ENCODE data around the gene SLC36A1.

SLC36A1 gene

DNA sequence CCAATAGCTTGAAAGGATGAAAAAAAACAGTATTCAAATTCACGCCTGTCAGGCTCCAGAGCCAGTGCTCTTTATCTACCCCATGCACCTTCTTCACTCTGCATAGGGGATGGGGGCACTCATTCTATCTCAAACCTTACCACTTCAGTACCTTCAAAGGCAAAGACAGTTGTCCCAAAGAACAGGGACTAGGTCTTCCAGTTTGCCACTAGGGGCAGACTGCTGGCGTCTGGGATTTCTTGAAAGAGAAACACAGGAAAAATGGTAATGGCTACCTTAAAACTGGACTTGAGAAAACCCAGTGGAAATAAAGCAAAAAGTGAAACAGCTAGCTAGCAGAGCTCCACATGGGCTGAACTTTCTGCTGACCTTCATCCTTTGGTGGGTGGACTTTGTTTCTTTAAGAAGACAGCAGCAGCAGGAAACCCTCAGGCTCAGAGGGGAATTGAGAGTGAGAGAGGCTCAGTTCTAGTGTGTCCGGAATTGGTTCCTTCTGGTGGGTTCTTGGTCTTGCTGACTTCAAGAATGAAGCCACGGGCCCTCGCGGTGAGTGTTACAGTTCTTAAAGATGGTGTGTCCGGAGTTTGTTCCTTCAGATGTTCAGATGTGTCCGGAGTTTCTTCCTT is 41.0 kb upstream of the SLC36A1 start:
- TF ChIP-seq, protein P1, sequence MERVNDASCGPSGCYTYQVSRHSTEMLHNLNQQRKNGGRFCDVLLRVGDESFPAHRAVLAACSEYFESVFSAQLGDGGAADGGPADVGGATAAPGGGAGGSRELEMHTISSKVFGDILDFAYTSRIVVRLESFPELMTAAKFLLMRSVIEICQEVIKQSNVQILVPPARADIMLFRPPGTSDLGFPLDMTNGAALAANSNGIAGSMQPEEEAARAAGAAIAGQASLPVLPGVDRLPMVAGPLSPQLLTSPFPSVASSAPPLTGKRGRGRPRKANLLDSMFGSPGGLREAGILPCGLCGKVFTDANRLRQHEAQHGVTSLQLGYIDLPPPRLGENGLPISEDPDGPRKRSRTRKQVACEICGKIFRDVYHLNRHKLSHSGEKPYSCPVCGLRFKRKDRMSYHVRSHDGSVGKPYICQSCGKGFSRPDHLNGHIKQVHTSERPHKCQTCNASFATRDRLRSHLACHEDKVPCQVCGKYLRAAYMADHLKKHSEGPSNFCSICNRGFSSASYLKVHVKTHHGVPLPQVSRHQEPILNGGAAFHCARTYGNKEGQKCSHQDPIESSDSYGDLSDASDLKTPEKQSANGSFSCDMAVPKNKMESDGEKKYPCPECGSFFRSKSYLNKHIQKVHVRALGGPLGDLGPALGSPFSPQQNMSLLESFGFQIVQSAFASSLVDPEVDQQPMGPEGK (CRISPR knock-in tag; IDR thresholded peaks at IDR 0.05; ENCODE audit: borderline replicate concordance) = no peak
- TF ChIP-seq TCF4 (CRISPR knock-in tag; IDR thresholded peaks at IDR 0.05; ENCODE audit: borderline replicate concordance) (no peak), ZNF70 (CRISPR knock-in tag; IDR thresholded peaks at IDR 0.05) (no peak), BACH2 (CRISPR knock-in tag; IDR thresholded peaks at IDR 0.05; ENCODE audit: borderline replicate concordance) (no peak), ARNTL (CRISPR knock-in tag; IDR thresholded peaks at IDR 0.05; ENCODE audit: borderline replicate concordance, low read depth) (no peak), RARB (CRISPR knock-in tag; IDR thresholded peaks at IDR 0.05) (no peak), PPARA (CRISPR knock-in tag; IDR thresholded peaks at IDR 0.05; ENCODE audit: borderline replicate concordance) (no peak), GLIS3 (CRISPR knock-in tag; IDR thresholded peaks at IDR 0.05) (no peak), TOX (CRISPR knock-in tag; IDR thresholded peaks at IDR 0.05; ENCODE audit: borderline replicate concordance) (no peak), ISL1 (CRISPR knock-in tag; IDR thresholded peaks at IDR 0.05) (no peak), ZFP3 (CRISPR knock-in tag; IDR thresholded peaks at IDR 0.05) (no peak), ZNF565 (CRISPR knock-in tag; conservative IDR thresholded peaks at IDR 0.05; ENCODE audit: low read depth) (no peak), ESRRG (CRISPR knock-in tag; IDR thresholded peaks at IDR 0.05) (no peak), OSR1 (CRISPR knock-in tag; IDR thresholded peaks at IDR 0.05) (no peak), ZC3H10 (CRISPR knock-in tag; IDR thresholded peaks at IDR 0.05) (no peak)
- TF ChIP-seq, protein P2, sequence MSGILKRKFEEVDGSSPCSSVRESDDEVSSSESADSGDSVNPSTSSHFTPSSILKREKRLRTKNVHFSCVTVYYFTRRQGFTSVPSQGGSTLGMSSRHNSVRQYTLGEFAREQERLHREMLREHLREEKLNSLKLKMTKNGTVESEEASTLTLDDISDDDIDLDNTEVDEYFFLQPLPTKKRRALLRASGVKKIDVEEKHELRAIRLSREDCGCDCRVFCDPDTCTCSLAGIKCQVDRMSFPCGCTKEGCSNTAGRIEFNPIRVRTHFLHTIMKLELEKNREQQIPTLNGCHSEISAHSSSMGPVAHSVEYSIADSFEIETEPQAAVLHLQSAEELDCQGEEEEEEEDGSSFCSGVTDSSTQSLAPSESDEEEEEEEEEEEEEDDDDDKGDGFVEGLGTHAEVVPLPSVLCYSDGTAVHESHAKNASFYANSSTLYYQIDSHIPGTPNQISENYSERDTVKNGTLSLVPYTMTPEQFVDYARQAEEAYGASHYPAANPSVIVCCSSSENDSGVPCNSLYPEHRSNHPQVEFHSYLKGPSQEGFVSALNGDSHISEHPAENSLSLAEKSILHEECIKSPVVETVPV (CRISPR knock-in tag; IDR thresholded peaks at IDR 0.05) = no peak
- TF ChIP-seq, protein P3, sequence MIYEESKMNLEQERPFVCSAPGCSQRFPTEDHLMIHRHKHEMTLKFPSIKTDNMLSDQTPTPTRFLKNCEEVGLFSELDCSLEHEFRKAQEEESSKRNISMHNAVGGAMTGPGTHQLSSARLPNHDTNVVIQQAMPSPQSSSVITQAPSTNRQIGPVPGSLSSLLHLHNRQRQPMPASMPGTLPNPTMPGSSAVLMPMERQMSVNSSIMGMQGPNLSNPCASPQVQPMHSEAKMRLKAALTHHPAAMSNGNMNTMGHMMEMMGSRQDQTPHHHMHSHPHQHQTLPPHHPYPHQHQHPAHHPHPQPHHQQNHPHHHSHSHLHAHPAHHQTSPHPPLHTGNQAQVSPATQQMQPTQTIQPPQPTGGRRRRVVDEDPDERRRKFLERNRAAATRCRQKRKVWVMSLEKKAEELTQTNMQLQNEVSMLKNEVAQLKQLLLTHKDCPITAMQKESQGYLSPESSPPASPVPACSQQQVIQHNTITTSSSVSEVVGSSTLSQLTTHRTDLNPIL (CRISPR knock-in tag; IDR thresholded peaks at IDR 0.05; ENCODE audit: low read depth) = no peak
- TF ChIP-seq, protein P4, sequence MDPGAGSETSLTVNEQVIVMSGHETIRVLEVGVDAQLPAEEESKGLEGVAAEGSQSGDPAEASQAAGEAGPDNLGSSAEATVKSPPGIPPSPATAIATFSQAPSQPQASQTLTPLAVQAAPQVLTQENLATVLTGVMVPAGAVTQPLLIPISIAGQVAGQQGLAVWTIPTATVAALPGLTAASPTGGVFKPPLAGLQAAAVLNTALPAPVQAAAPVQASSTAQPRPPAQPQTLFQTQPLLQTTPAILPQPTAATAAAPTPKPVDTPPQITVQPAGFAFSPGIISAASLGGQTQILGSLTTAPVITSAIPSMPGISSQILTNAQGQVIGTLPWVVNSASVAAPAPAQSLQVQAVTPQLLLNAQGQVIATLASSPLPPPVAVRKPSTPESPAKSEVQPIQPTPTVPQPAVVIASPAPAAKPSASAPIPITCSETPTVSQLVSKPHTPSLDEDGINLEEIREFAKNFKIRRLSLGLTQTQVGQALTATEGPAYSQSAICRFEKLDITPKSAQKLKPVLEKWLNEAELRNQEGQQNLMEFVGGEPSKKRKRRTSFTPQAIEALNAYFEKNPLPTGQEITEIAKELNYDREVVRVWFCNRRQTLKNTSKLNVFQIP (CRISPR knock-in tag; IDR thresholded peaks at IDR 0.05; ENCODE audit: borderline replicate concordance, low read depth) = no peak
- peak; percentile 67; the same call in 2 of the 3 replicates for ATAC-seq

DNA sequence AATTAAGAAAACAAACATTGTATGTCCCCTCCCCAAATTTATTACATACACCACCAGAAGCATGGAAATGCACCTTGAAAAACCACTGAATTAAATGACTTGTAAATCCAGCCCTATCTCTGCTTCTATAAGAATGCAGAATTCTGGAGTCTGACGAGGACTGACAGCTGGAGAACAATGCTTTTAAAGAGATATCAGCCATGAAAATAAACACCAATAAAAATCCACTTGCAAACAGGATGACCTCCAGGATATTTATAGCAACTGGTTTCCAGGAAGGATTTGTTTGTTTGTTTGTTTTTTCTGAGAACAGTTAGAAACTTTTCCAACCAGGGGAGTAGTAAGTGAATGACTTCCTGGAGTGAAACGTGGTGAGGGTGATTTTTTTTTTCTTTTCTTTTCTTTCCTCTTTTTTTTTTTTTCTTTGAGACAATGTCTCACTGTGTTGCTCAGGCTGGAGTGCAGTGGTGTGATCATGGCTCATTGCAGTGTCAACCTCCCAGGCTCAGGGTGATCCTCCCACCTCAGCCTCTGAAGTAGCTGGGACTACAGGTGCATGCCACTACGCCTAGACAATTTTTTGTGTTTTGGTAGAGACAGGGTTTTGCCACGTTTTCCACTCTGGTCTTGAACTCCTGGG is 38.7 kb upstream of the SLC36A1 start:
- no peak for ATAC-seq
- TF ChIP-seq TCF4 (CRISPR knock-in tag; IDR thresholded peaks at IDR 0.05; ENCODE audit: borderline replicate concordance) (no peak), ZC3H10 (CRISPR knock-in tag; IDR thresholded peaks at IDR 0.05) (no peak)
- TF ChIP-seq, protein P1 (CRISPR knock-in tag; IDR thresholded peaks at IDR 0.05; ENCODE audit: borderline replicate concordance) = no peak

DNA sequence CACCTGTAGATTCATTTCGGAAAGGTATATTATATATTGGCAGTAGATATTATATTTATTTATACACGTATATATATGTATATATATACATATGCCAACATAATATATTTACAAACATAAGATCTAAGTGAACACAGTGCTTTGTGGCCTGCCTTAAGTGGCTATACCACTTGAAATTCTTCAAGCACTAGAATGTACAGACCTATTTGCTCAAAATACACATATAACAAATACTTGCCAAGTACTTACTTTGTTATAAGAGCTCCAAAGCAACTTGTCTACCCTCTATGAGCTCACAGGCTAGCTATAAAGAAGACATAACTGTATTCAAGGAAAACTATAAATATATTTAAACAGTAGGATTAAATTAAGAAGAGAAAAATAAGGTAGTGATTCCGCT is 33.6 kb upstream of the SLC36A1 start:
- no peak for ATAC-seq
- TF ChIP-seq, protein P2 (CRISPR knock-in tag; IDR thresholded peaks at IDR 0.05) = no peak
- TF ChIP-seq ISL1 (CRISPR knock-in tag; IDR thresholded peaks at IDR 0.05) (no peak), TOX (CRISPR knock-in tag; IDR thresholded peaks at IDR 0.05; ENCODE audit: borderline replicate concordance) (no peak), BACH2 (CRISPR knock-in tag; IDR thresholded peaks at IDR 0.05; ENCODE audit: borderline replicate concordance) (no peak), ZFP3 (CRISPR knock-in tag; IDR thresholded peaks at IDR 0.05) (no peak), ZNF70 (CRISPR knock-in tag; IDR thresholded peaks at IDR 0.05) (no peak), ZC3H10 (CRISPR knock-in tag; IDR thresholded peaks at IDR 0.05) (no peak), SNAI2 (CRISPR knock-in tag; IDR thresholded peaks at IDR 0.05) (no peak), TCF4 (CRISPR knock-in tag; IDR thresholded peaks at IDR 0.05; ENCODE audit: borderline replicate concordance) (no peak), OSR1 (CRISPR knock-in tag; IDR thresholded peaks at IDR 0.05) (no peak)
- TF ChIP-seq, protein P4 (CRISPR knock-in tag; IDR thresholded peaks at IDR 0.05; ENCODE audit: borderline replicate concordance, low read depth) = no peak
- TF ChIP-seq, protein P5, sequence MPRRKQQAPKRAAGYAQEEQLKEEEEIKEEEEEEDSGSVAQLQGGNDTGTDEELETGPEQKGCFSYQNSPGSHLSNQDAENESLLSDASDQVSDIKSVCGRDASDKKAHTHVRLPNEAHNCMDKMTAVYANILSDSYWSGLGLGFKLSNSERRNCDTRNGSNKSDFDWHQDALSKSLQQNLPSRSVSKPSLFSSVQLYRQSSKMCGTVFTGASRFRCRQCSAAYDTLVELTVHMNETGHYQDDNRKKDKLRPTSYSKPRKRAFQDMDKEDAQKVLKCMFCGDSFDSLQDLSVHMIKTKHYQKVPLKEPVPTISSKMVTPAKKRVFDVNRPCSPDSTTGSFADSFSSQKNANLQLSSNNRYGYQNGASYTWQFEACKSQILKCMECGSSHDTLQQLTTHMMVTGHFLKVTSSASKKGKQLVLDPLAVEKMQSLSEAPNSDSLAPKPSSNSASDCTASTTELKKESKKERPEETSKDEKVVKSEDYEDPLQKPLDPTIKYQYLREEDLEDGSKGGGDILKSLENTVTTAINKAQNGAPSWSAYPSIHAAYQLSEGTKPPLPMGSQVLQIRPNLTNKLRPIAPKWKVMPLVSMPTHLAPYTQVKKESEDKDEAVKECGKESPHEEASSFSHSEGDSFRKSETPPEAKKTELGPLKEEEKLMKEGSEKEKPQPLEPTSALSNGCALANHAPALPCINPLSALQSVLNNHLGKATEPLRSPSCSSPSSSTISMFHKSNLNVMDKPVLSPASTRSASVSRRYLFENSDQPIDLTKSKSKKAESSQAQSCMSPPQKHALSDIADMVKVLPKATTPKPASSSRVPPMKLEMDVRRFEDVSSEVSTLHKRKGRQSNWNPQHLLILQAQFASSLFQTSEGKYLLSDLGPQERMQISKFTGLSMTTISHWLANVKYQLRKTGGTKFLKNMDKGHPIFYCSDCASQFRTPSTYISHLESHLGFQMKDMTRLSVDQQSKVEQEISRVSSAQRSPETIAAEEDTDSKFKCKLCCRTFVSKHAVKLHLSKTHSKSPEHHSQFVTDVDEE (CRISPR knock-in tag; IDR thresholded peaks at IDR 0.05) = no peak
